ENCODE measurements around the gene EEIG2.

The EEIG2 gene

GRCh38 chr1:108590957-108591356 lies 31.1 kb downstream of the EEIG2 start:
- in situ Hi-C loops (cut with MboI; ENCODE audit: low pct_unique_long_range_greater_than_20kb, low sequenced_read_pairs, unreplicated experiment), result no loop called here
- no peak for TF ChIP-seq CTCF (IDR thresholded peaks at IDR 0.05; ENCODE audit: extremely low read depth, insufficient read depth, missing control alignments)
- DNase-seq (ENCODE audit: low spot score), result no peak

GRCh38 chr1:108591466-108591865 lies 31.6 kb downstream of the EEIG2 start:
- in situ Hi-C loops (cut with MboI; ENCODE audit: low pct_unique_long_range_greater_than_20kb, low sequenced_read_pairs, unreplicated experiment), result no loop called here
- DNase-seq (ENCODE audit: low spot score), result no peak
- TF ChIP-seq CTCF (IDR thresholded peaks at IDR 0.05; ENCODE audit: extremely low read depth, insufficient read depth, missing control alignments), result no peak

- TF ChIP-seq CTCF (IDR thresholded peaks at IDR 0.05; ENCODE audit: extremely low read depth, insufficient read depth, missing control alignments), result no peak
- in situ Hi-C loops (cut with MboI; ENCODE audit: low pct_unique_long_range_greater_than_20kb, low sequenced_read_pairs, unreplicated experiment), result no loop called here
- DNase-seq (ENCODE audit: low spot score), result no peak
Measured at GRCh38 chr1:108592030-108592759, 32.3 kb downstream of the EEIG2 start.

- no peak for TF ChIP-seq CTCF (IDR thresholded peaks at IDR 0.05; ENCODE audit: extremely low read depth, insufficient read depth, missing control alignments)
- DNase-seq (ENCODE audit: low spot score), result no peak
- in situ Hi-C loops (cut with MboI; ENCODE audit: low pct_unique_long_range_greater_than_20kb, low sequenced_read_pairs, unreplicated experiment), result no loop called here
Measured at GRCh38 chr1:108593448-108593847, 33.5 kb downstream of the EEIG2 start.

- no peak for DNase-seq (ENCODE audit: low spot score)
- no peak for TF ChIP-seq CTCF (IDR thresholded peaks at IDR 0.05; ENCODE audit: extremely low read depth, insufficient read depth, missing control alignments)
- in situ Hi-C loops (cut with MboI; ENCODE audit: low pct_unique_long_range_greater_than_20kb, low sequenced_read_pairs, unreplicated experiment), result no loop called here
Measured at GRCh38 chr1:108595507-108595906, 35.6 kb downstream of the EEIG2 start.

- in situ Hi-C loops (cut with MboI; ENCODE audit: low pct_unique_long_range_greater_than_20kb, low sequenced_read_pairs, unreplicated experiment), result no loop called here
Measured at GRCh38 chr1:108597041-108597440, 37.1 kb downstream of the EEIG2 start.

More at GRCh38 chr1:108597041-108597440, 37.1 kb downstream of the EEIG2 start:
- no peak for TF ChIP-seq CTCF (IDR thresholded peaks at IDR 0.05; ENCODE audit: extremely low read depth, insufficient read depth, missing control alignments)
- no peak for DNase-seq (ENCODE audit: low spot score)

Measured in GM13977 (cell line).